ENCODE data around the gene RASL10A.

The RASL10A gene

GRCh38 chr22:29343313-29343805 lies 27.9 kb upstream of the RASL10A start:
- Mint-ChIP-seq H3K4me3 (no peak overlapping the region), H3K4me1 (ENCODE audit: low read depth) (no peaks in the 10 kb centered on the region), H3K9me3 (no peaks in the 10 kb centered on the region), H3K36me3 (ENCODE audit: low read depth) (peaks cover 39% of the 10 kb centered on the region), H3K27ac (no peak overlapping the region), H3K27me3 (ENCODE audit: low read depth) (no peaks in the 10 kb centered on the region)
- no peak for DNase-seq (ENCODE audit: low spot score)

GRCh38 chr22:29342577-29343312 lies 27.2 kb upstream of the RASL10A start:
- Mint-ChIP-seq H3K9me3 (no peaks in the 10 kb centered on the region), H3K36me3 (ENCODE audit: low read depth) (peaks cover 44% of the 10 kb centered on the region), H3K27me3 (ENCODE audit: low read depth) (no peaks in the 10 kb centered on the region), H3K27ac (no peak overlapping the region), H3K4me1 (ENCODE audit: low read depth) (no peaks in the 10 kb centered on the region), H3K4me3 (no peak overlapping the region)
- DNase-seq (ENCODE audit: low spot score) = no peak

GRCh38 chr22:29342177-29342576 lies 26.7 kb upstream of the RASL10A start:
- no peak for DNase-seq (ENCODE audit: low spot score)
- Mint-ChIP-seq H3K9me3 (no peaks in the 10 kb centered on the region), H3K4me1 (ENCODE audit: low read depth) (no peaks in the 10 kb centered on the region), H3K36me3 (ENCODE audit: low read depth) (peaks cover 40% of the 10 kb centered on the region), H3K27me3 (ENCODE audit: low read depth) (no peaks in the 10 kb centered on the region), H3K27ac (no peak overlapping the region), H3K4me3 (no peak overlapping the region)

GRCh38 chr22:29341849-29342127 lies 26.3 kb upstream of the RASL10A start:
- Mint-ChIP-seq H3K4me3 (no peak overlapping the region), H3K36me3 (ENCODE audit: low read depth) (peaks cover 43% of the 10 kb centered on the region), H3K27me3 (ENCODE audit: low read depth) (no peaks in the 10 kb centered on the region), H3K27ac (no peak overlapping the region), H3K4me1 (ENCODE audit: low read depth) (no peaks in the 10 kb centered on the region), H3K9me3 (no peaks in the 10 kb centered on the region)
- no peak for DNase-seq (ENCODE audit: low spot score)

- Mint-ChIP-seq H3K4me3 (no peak overlapping the region), H3K4me1 (ENCODE audit: low read depth) (no peaks in the 10 kb centered on the region), H3K27me3 (ENCODE audit: low read depth) (no peaks in the 10 kb centered on the region), H3K9me3 (no peaks in the 10 kb centered on the region), H3K36me3 (ENCODE audit: low read depth) (peaks cover 42% of the 10 kb centered on the region), H3K27ac (no peak overlapping the region)
- no peak for DNase-seq (ENCODE audit: low spot score)
Measured at GRCh38 chr22:29341056-29341848, 25.8 kb upstream of the RASL10A start.

- Mint-ChIP-seq H3K4me3 (no peak overlapping the region), H3K27me3 (ENCODE audit: low read depth) (no peaks in the 10 kb centered on the region), H3K36me3 (ENCODE audit: low read depth) (peaks cover 42% of the 10 kb centered on the region), H3K27ac (no peak overlapping the region), H3K9me3 (no peaks in the 10 kb centered on the region), H3K4me1 (ENCODE audit: low read depth) (no peaks in the 10 kb centered on the region)
- no peak for DNase-seq (ENCODE audit: low spot score)
Measured at GRCh38 chr22:29340566-29340965, 25.1 kb upstream of the RASL10A start.

GRCh38 chr22:29339381-29340235 lies 24.1 kb upstream of the RASL10A start:
- H3K36me3 Mint-ChIP-seq (ENCODE audit: low read depth) = peaks cover 42% of the 10 kb centered on the region
- H3K4me1 Mint-ChIP-seq (ENCODE audit: low read depth) = no peaks in the 10 kb centered on the region
- no peak overlapping the region for H3K4me3 Mint-ChIP-seq

GRCh38 chr22:29338398-29338797 lies 22.9 kb upstream of the RASL10A start:
- H3K27ac Mint-ChIP-seq = no peak overlapping the region
- H3K4me1 Mint-ChIP-seq (ENCODE audit: low read depth) = no peaks in the 10 kb centered on the region
- peaks cover 40% of the 10 kb centered on the region for H3K36me3 Mint-ChIP-seq (ENCODE audit: low read depth)
- no peak overlapping the region for H3K4me3 Mint-ChIP-seq
- DNase-seq (ENCODE audit: low spot score) = no peak
- no peaks in the 10 kb centered on the region for H3K9me3 Mint-ChIP-seq
- H3K27me3 Mint-ChIP-seq (ENCODE audit: low read depth) = no peaks in the 10 kb centered on the region

More at GRCh38 chr22:29339381-29340235, 24.1 kb upstream of the RASL10A start:
- no peaks in the 10 kb centered on the region for H3K9me3 Mint-ChIP-seq
- no peaks in the 10 kb centered on the region for H3K27me3 Mint-ChIP-seq (ENCODE audit: low read depth)
- no peak overlapping the region for H3K27ac Mint-ChIP-seq
- no peak for DNase-seq (ENCODE audit: low spot score)

GRCh38 chr22:29337631-29338284 lies 22.3 kb upstream of the RASL10A start:
- Mint-ChIP-seq H3K4me3 (no peak overlapping the region), H3K36me3 (ENCODE audit: low read depth) (peaks cover 38% of the 10 kb centered on the region), H3K27ac (no peak overlapping the region), H3K9me3 (no peaks in the 10 kb centered on the region), H3K27me3 (ENCODE audit: low read depth) (no peaks in the 10 kb centered on the region), H3K4me1 (ENCODE audit: low read depth) (no peaks in the 10 kb centered on the region)
- DNase-seq (ENCODE audit: low spot score) = no peak

- no peaks in the 10 kb centered on the region for H3K4me1 Mint-ChIP-seq (ENCODE audit: low read depth)
- H3K4me3 Mint-ChIP-seq = no peak overlapping the region
- H3K36me3 Mint-ChIP-seq (ENCODE audit: low read depth) = peaks cover 35% of the 10 kb centered on the region
- no peak for DNase-seq (ENCODE audit: low spot score)
- no peak overlapping the region for H3K27ac Mint-ChIP-seq
- no peaks in the 10 kb centered on the region for H3K27me3 Mint-ChIP-seq (ENCODE audit: low read depth)
- H3K9me3 Mint-ChIP-seq = no peaks in the 10 kb centered on the region
Measured at GRCh38 chr22:29336751-29337490, 21.4 kb upstream of the RASL10A start.

- H3K4me1 Mint-ChIP-seq (ENCODE audit: low read depth) = no peaks in the 10 kb centered on the region
- H3K9me3 Mint-ChIP-seq = no peaks in the 10 kb centered on the region
- no peak overlapping the region for H3K4me3 Mint-ChIP-seq
- H3K27ac Mint-ChIP-seq = no peak overlapping the region
- peaks cover 33% of the 10 kb centered on the region for H3K36me3 Mint-ChIP-seq (ENCODE audit: low read depth)
- DNase-seq (ENCODE audit: low spot score) = no peak
- no peaks in the 10 kb centered on the region for H3K27me3 Mint-ChIP-seq (ENCODE audit: low read depth)
Measured at GRCh38 chr22:29335656-29336055, 20.2 kb upstream of the RASL10A start.

- Mint-ChIP-seq H3K4me3 (no peak overlapping the region), H3K27me3 (ENCODE audit: low read depth) (no peaks in the 10 kb centered on the region), H3K36me3 (ENCODE audit: low read depth) (peaks cover 35% of the 10 kb centered on the region), H3K27ac (no peak overlapping the region), H3K4me1 (ENCODE audit: low read depth) (no peaks in the 10 kb centered on the region), H3K9me3 (no peaks in the 10 kb centered on the region)
- no peak for DNase-seq (ENCODE audit: low spot score)
Measured at GRCh38 chr22:29334696-29335344, 19.3 kb upstream of the RASL10A start.

- no peak for DNase-seq (ENCODE audit: low spot score)
- Mint-ChIP-seq H3K27me3 (ENCODE audit: low read depth) (no peaks in the 10 kb centered on the region), H3K4me3 (no peak overlapping the region), H3K4me1 (ENCODE audit: low read depth) (no peaks in the 10 kb centered on the region), H3K27ac (no peak overlapping the region), H3K36me3 (ENCODE audit: low read depth) (peaks cover 32% of the 10 kb centered on the region), H3K9me3 (no peaks in the 10 kb centered on the region)
Measured at GRCh38 chr22:29334148-29334547, 18.7 kb upstream of the RASL10A start.

Data from T-helper 2 cell treated with Interferon-gamma antibody and Interleukin-4, amounts not matched to agents 5 μg/mL and 100 μg/mL, for 36 hours (primary cell).